Measurements from ENCODE around the gene IL15. TPM values are rescaled to one million over a fixed set of nuclear protein-coding genes. Genes with fewer than 3 reads are reported as not detected.
"Not testable (repeated sequence)": the region's sequence is repeated elsewhere in the genome, so short reads cannot be mapped to it uniquely, and the experiment has no call there.

IL15 gene
- polyA plus RNA-seq, 2 of the 4 experiments (the other 2 are of a cell fraction), result 14.1 to 32.3 TPM

- TF ChIP-seq CTCF (IDR thresholded peaks at IDR 0.05) (no peak), CHD2 (IDR thresholded peaks at IDR 0.05; ENCODE audit: low read length, partially characterized antibody) (no peak), HES2 (IDR thresholded peaks at IDR 0.05) (no peak), CBX2 (IDR thresholded peaks at IDR 0.05; ENCODE audit: borderline replicate concordance, low read depth) (no peak), ELK1 (IDR thresholded peaks at IDR 0.05; ENCODE audit: low read depth, low read length) (no peak)
Observed at GRCh38 chr4:141595531-141595930, 40.9 kb upstream of the IL15 start (continued).

- 93% methylated on average over 3 of the region's 3 CpGs for WGBS (ENCODE audit: missing lambda C conversion rate)
- ChIA-PET POLR2A (no interaction called here), CTCF (no interaction called here)
- H3K27ac ChIP-seq, result no peak overlapping the region
- FAIRE-seq (no peak), ATAC-seq (no peak), DNase-seq (ENCODE audit: low read depth in 1 of 2, low spot score in 1 of 2) (no peak)
- no peak for TF ChIP-seq SREBF2 (IDR thresholded peaks at IDR 0.05)
- TF ChIP-seq PBX3 (IDR thresholded peaks at IDR 0.05), result no peak
- no peak for TF ChIP-seq NPAS2 (CRISPR knock-in tag; IDR thresholded peaks at IDR 0.05; ENCODE audit: borderline replicate concordance)
- no peak for TF ChIP-seq CBX8 (IDR thresholded peaks at IDR 0.05)
- no peak for TF ChIP-seq HOXA7 (CRISPR knock-in tag; IDR thresholded peaks at IDR 0.05)
- TF ChIP-seq GATA3 (IDR thresholded peaks at IDR 0.05; ENCODE audit: borderline replicate concordance), result no peak
- TF ChIP-seq TFCP2L1 (CRISPR knock-in tag; IDR thresholded peaks at IDR 0.05), result no peak
- TF ChIP-seq ESRRA (IDR thresholded peaks at IDR 0.05; ENCODE audit: borderline replicate concordance, low read length), result no peak
- TF ChIP-seq RFX5 (IDR thresholded peaks at IDR 0.05), result no peak
- TF ChIP-seq CBX2 (IDR thresholded peaks at IDR 0.05; ENCODE audit: borderline replicate concordance, low read depth), result no peak
- no peak for TF ChIP-seq EHMT2 (IDR thresholded peaks at IDR 0.05; ENCODE audit: low read depth)
- no peak for TF ChIP-seq MAZ (IDR thresholded peaks at IDR 0.05; ENCODE audit: borderline replicate concordance, low read depth, low read length)
- no peak for TF ChIP-seq ZC3H11A (IDR thresholded peaks at IDR 0.05)
- no peak for TF ChIP-seq HMGXB4 (CRISPR knock-in tag; IDR thresholded peaks at IDR 0.05; ENCODE audit: borderline replicate concordance)
- TF ChIP-seq RAD21 (conservative IDR thresholded peaks at IDR 0.05 in 1 of 2, IDR thresholded peaks at IDR 0.05 in 1 of 2), result no peak
- TF ChIP-seq SMC3 (IDR thresholded peaks at IDR 0.05), result no peak
- no peak for TF ChIP-seq NFE2L2 (conservative IDR thresholded peaks at IDR 0.05; ENCODE audit: low read length)
- TF ChIP-seq EP300 (IDR thresholded peaks at IDR 0.05), result no peak
- no peak for TF ChIP-seq CHD4 (IDR thresholded peaks at IDR 0.05; ENCODE audit: borderline replicate concordance)
- TF ChIP-seq HES2 (IDR thresholded peaks at IDR 0.05), result no peak
- H3K4me1 ChIP-seq, result no peaks in the 10 kb centered on the region
- H3K4me3 ChIP-seq, result no peak overlapping the region
- H3K4me2 ChIP-seq, result no peak overlapping the region
- H3K9me3 ChIP-seq, result no peaks in the 10 kb centered on the region; the same call in 2 of the 3 replicates
Observed at GRCh38 chr4:141599853-141600252, 36.5 kb upstream of the IL15 start.

- H3K4me1 ChIP-seq; ATAC-seq; CTCF ChIA-PET; DNase-seq (ENCODE audit: low read depth in 1 of 2, low spot score in 1 of 2); H3K4me2 ChIP-seq; H3K9me3 ChIP-seq; H3K27ac ChIP-seq; FAIRE-seq; POLR2A ChIA-PET; H3K4me3 ChIP-seq: not testable (repeated sequence)
- WGBS (ENCODE audit: missing lambda C conversion rate), result 89% methylated on average over 11 of the region's 11 CpGs
Observed at GRCh38 chr4:141604683-141605082, 31.7 kb upstream of the IL15 start.

Measured in A549 (cell line).